BLaER1 treated with 17β-estradiol and CSF1 and Interleukin-3, amounts not matched to agents 10 nM and 100 nM (cell line): ENCODE results near the gene PIKFYVE.
"Not testable (repeated sequence)": the region's sequence is repeated elsewhere in the genome, so short reads cannot be mapped to it uniquely, and the experiment has no call there.

Source experiments
- H3K27ac ChIP-seq, 11 experiments: shearing (Covaris generic); formaldehyde crosslinking; 2 replicates each; pipeline ENCODE4 v1.8.1; 2022
- H3K27me3 ChIP-seq, 11 experiments: shearing (Covaris generic); formaldehyde crosslinking; 2 replicates each; pipeline ENCODE4 v1.8.1; 2022
- H3K36me3 ChIP-seq, 11 experiments: shearing (Covaris generic); formaldehyde crosslinking; 2 replicates each; pipeline ENCODE4 v1.8.1; 2022
- H3K4me1 ChIP-seq, 10 experiments: shearing (Covaris generic); formaldehyde crosslinking; 2 replicates each; pipeline ENCODE4 v1.8.1; 2022
- H3K4me2 ChIP-seq, 11 experiments: shearing (Covaris generic); formaldehyde crosslinking; 2 replicates each; pipeline ENCODE4 v1.8.1; 2022
- H3K4me3 ChIP-seq, 10 experiments: shearing (Covaris generic); formaldehyde crosslinking; 2 replicates each; pipeline ENCODE4 v1.8.1; 2022
- H3K9ac ChIP-seq, 11 experiments: shearing (Covaris generic); formaldehyde crosslinking; 2 replicates each; pipeline ENCODE4 v1.8.1; 2022
- H3K9me3 ChIP-seq, 11 experiments: shearing (Covaris generic); formaldehyde crosslinking; replicated peaks in 1 of 11; 2 replicates each; pipeline ENCODE4 v1.8.1; 2022
- H4K20me1 ChIP-seq, 11 experiments: shearing (Covaris generic); formaldehyde crosslinking; 2 replicates each; pipeline ENCODE4 v1.8.1; 2022
- Cebpa-rat ChIP-seq, 11 experiments: shearing (Covaris generic); IDR thresholded peaks; 2 replicates each; pipeline ENCODE4 v1.8.1; 2022

Gene PIKFYVE

GRCh38 chr2:208266553-208266893 is 468 bp downstream of the PIKFYVE start:
- peaks cover 13 to 49% (median 39%) of the 10 kb centered on the region in 11 experiments; a peak in 17 of 22 replicates for H4K20me1 ChIP-seq
- H3K9ac ChIP-seq, result peak overlapping the region; percentile 87 to 98 (median 94)
- no peaks in the 10 kb centered on the region for H3K27me3 ChIP-seq
- peaks cover 34 to 43% (median 39%) of the 10 kb centered on the region in 10 experiments for H3K4me1 ChIP-seq
- H3K36me3 ChIP-seq, result peaks cover 11 to 29% (median 25%) of the 10 kb centered on the region in 11 experiments; a peak in 21 of 22 replicates
- peak overlapping the region; percentile 76 to 98 (median 94) for H3K27ac ChIP-seq
- peak overlapping the region; percentile 88 to 100 (median 95) for H3K4me2 ChIP-seq
- no peak for TF ChIP-seq Cebpa-rat (IDR thresholded peaks at IDR 0.05)
- H3K4me3 ChIP-seq, result peak overlapping the region; percentile 79 to 96 (median 86)
- H3K9me3 ChIP-seq, result peaks cover 6 to 19% (median 9%) of the 10 kb centered on the region in 11 experiments; a peak in 18 of 22 replicates

- no peak for TF ChIP-seq Cebpa-rat (IDR thresholded peaks at IDR 0.05)
- Histone ChIP-seq H3K27ac (peak overlapping the region; percentile 76 to 98 (median 94)), H3K36me3 (peaks cover 14 to 33% (median 29%) of the 10 kb centered on the region in 11 experiments; a peak in 21 of 22 replicates)
Measured at GRCh38 chr2:208266936-208267335, 881 bp downstream of the PIKFYVE start.

GRCh38 chr2:208267526-208267925 is 1.5 kb downstream of the PIKFYVE start:
- Histone ChIP-seq H3K4me1 (peaks cover 34 to 43% (median 39%) of the 10 kb centered on the region in 10 experiments), H3K4me2 (peak overlapping the region; percentile 88 to 100 (median 95)), H3K4me3 (peak overlapping the region; percentile 79 to 96 (median 86)), H3K36me3 (peaks cover 20 to 39% (median 35%) of the 10 kb centered on the region in 11 experiments; a peak in 21 of 22 replicates), H4K20me1 (peaks cover 13 to 56% (median 39%) of the 10 kb centered on the region in 11 experiments; a peak in 17 of 22 replicates), H3K27ac (peak overlapping the region in 10 of 11 experiments; percentile 88 to 98 (median 94); a peak in 20 of 22 replicates), H3K9ac (peak overlapping the region; percentile 87 to 98 (median 94))
- not testable (repeated sequence) for H3K27me3 ChIP-seq, H3K9me3 ChIP-seq

More at GRCh38 chr2:208266936-208267335, 881 bp downstream of the PIKFYVE start:
- Histone ChIP-seq H3K9ac (peak overlapping the region; percentile 87 to 98 (median 94)), H3K27me3 (no peaks in the 10 kb centered on the region), H4K20me1 (peaks cover 13 to 53% (median 39%) of the 10 kb centered on the region in 11 experiments; a peak in 17 of 22 replicates), H3K4me2 (peak overlapping the region; percentile 88 to 100 (median 95)), H3K4me3 (peak overlapping the region; percentile 79 to 96 (median 86)), H3K9me3 (peaks cover 5 to 15% (median 7%) of the 10 kb centered on the region in 11 experiments; a peak in 18 of 22 replicates), H3K4me1 (peaks cover 34 to 43% (median 39%) of the 10 kb centered on the region in 10 experiments)

- peaks cover 34 to 43% (median 39%) of the 10 kb centered on the region in 10 experiments for H3K4me1 ChIP-seq
- peak overlapping the region; percentile 79 to 96 (median 86); a peak in 14 of 20 replicates for H3K4me3 ChIP-seq
- H3K27me3 ChIP-seq, result no peaks in the 10 kb centered on the region
- H3K9ac ChIP-seq, result peak overlapping the region in 8 of 11 experiments; percentile 10 to 96 (median 91); a peak in 11 of 22 replicates
- H4K20me1 ChIP-seq, result peaks cover 13 to 63% (median 40%) of the 10 kb centered on the region in 11 experiments; a peak in 17 of 22 replicates
- H3K27ac ChIP-seq, result peak overlapping the region in 8 of 11 experiments; percentile 88 to 98 (median 94); a peak in 10 of 22 replicates
- H3K36me3 ChIP-seq, result peaks cover 26 to 47% (median 42%) of the 10 kb centered on the region in 11 experiments
- peaks cover 0 to 7% (median 0%) of the 10 kb centered on the region in 11 experiments; a peak in 3 of 22 replicates for H3K9me3 ChIP-seq
- H3K4me2 ChIP-seq, result peak overlapping the region; percentile 88 to 100 (median 95)
- TF ChIP-seq Cebpa-rat (IDR thresholded peaks at IDR 0.05), result no peak
Measured at GRCh38 chr2:208268156-208268952, 2.3 kb downstream of the PIKFYVE start.

- Histone ChIP-seq H3K27ac (peak overlapping the region in 3 of 11 experiments; percentile 22 to 40 (median 24); a peak in 3 of 22 replicates), H3K4me2 (peak overlapping the region; percentile 88 to 100 (median 95)), H3K9ac (no peak overlapping the region), H3K9me3 (peaks cover 0 to 7% (median 0%) of the 10 kb centered on the region in 11 experiments; a peak in 3 of 22 replicates), H3K4me3 (0 out of 20 replicates have a peak overlapping the region, but pooled peaks of 1 of the 10 experiments have one; percentile 90), H3K4me1 (peaks cover 34 to 43% (median 40%) of the 10 kb centered on the region in 10 experiments), H3K36me3 (peaks cover 34 to 54% (median 50%) of the 10 kb centered on the region in 11 experiments), H4K20me1 (peaks cover 13 to 66% (median 43%) of the 10 kb centered on the region in 11 experiments; a peak in 17 of 22 replicates), H3K27me3 (no peaks in the 10 kb centered on the region)
- no peak for TF ChIP-seq Cebpa-rat (IDR thresholded peaks at IDR 0.05)
Measured at GRCh38 chr2:208269091-208269490, 3.0 kb downstream of the PIKFYVE start.

GRCh38 chr2:208274748-208275147 is 8.7 kb downstream of the PIKFYVE start:
- Histone ChIP-seq H3K27me3 (no peaks in the 10 kb centered on the region), H3K36me3 (peaks cover 85 to 100% (median 97%) of the 10 kb centered on the region in 11 experiments), H3K4me3 (no peak overlapping the region), H3K9ac (no peak overlapping the region), H3K9me3 (peaks cover 16 to 32% (median 27%) of the 10 kb centered on the region in 11 experiments; a peak in 21 of 22 replicates), H4K20me1 (peaks cover under 1 to 70% (median 26%) of the 10 kb centered on the region in 11 experiments; a peak in 17 of 22 replicates), H3K4me1 (peaks cover 0 to 8% (median under 1%) of the 10 kb centered on the region in 10 experiments; a peak in 5 of 20 replicates), H3K4me2 (no peak overlapping the region), H3K27ac (no peak overlapping the region)
- no peak for TF ChIP-seq Cebpa-rat (IDR thresholded peaks at IDR 0.05)

GRCh38 chr2:208278549-208278948 is 12.5 kb downstream of the PIKFYVE start:
- H3K4me1 ChIP-seq, result peaks cover 0 to 10% (median 2%) of the 10 kb centered on the region in 10 experiments; a peak in 6 of 20 replicates
- peaks cover 16 to 31% (median 27%) of the 10 kb centered on the region in 11 experiments; a peak in 21 of 22 replicates for H3K9me3 ChIP-seq
- no peak overlapping the region for H3K4me2 ChIP-seq
- peaks cover 99 to 100% (median 100%) of the 10 kb centered on the region in 11 experiments for H3K36me3 ChIP-seq
- no peaks in the 10 kb centered on the region for H3K27me3 ChIP-seq
- H3K27ac ChIP-seq, result no peak overlapping the region
- H3K4me3 ChIP-seq, result no peak overlapping the region
- H3K9ac ChIP-seq, result no peak overlapping the region
- peaks cover 0 to 94% (median 36%) of the 10 kb centered on the region in 11 experiments; a peak in 16 of 22 replicates for H4K20me1 ChIP-seq
- TF ChIP-seq Cebpa-rat (IDR thresholded peaks at IDR 0.05), result no peak

- H3K27me3 ChIP-seq, result no peaks in the 10 kb centered on the region
- peaks cover 97 to 100% (median 99%) of the 10 kb centered on the region in 11 experiments for H3K36me3 ChIP-seq
- no peak overlapping the region for H3K27ac ChIP-seq
- no peak for TF ChIP-seq Cebpa-rat (IDR thresholded peaks at IDR 0.05)
- peaks cover 16 to 31% (median 27%) of the 10 kb centered on the region in 11 experiments; a peak in 21 of 22 replicates for H3K9me3 ChIP-seq
- H3K4me1 ChIP-seq, result peaks cover 0 to 10% (median under 1%) of the 10 kb centered on the region in 10 experiments; a peak in 6 of 20 replicates
- no peak overlapping the region for H3K4me2 ChIP-seq
- no peak overlapping the region for H3K9ac ChIP-seq
- H3K4me3 ChIP-seq, result no peak overlapping the region
- H4K20me1 ChIP-seq, result peaks cover 0 to 92% (median 32%) of the 10 kb centered on the region in 11 experiments; a peak in 16 of 22 replicates
Measured at GRCh38 chr2:208279236-208279635, 13.2 kb downstream of the PIKFYVE start.
